GM18867 (cell line): ENCODE measurements around the gene RIPPLY2.

Experiments used
- ATAC-seq: cut with Tn5 transposase; IDR thresholded peaks from one replicate; pipeline ENCODE4 v1.9.1; 2021; ENCODE audit warnings: mild to moderate bottlenecking, moderate library complexity; ENCODE audit not compliant: unreplicated experiment

The RIPPLY2 gene

GRCh38 chr6:83859410-83860358 lies 6.5 kb downstream of the RIPPLY2 start, which contains the start of gene CYB5R4:
CYB5R4 (plus strand) TSS chr6:83859689; CDS start chr6:83859783, 94 bp downstream.
- ATAC-seq: peak; percentile 99

GRCh38 chr6:83860359-83860755 lies 7.2 kb downstream of the RIPPLY2 start:
- peak; percentile 5 for ATAC-seq

- ATAC-seq: no peak
Observed at GRCh38 chr6:83860782-83861495, 7.8 kb downstream of the RIPPLY2 start.

GRCh38 chr6:83862776-83863471 lies 9.8 kb downstream of the RIPPLY2 start:
- ATAC-seq: no peak

GRCh38 chr6:83867043-83867442 lies 13.9 kb downstream of the RIPPLY2 start:
- no peak for ATAC-seq

- ATAC-seq: no peak
Observed at GRCh38 chr6:83867527-83868161, 14.5 kb downstream of the RIPPLY2 start.

- no peak for ATAC-seq
Observed at GRCh38 chr6:83868639-83869038, 15.5 kb downstream of the RIPPLY2 start.

GRCh38 chr6:83870649-83871048 lies 17.5 kb downstream of the RIPPLY2 start:
- ATAC-seq: no peak

- peak; percentile 46 for ATAC-seq
Observed at GRCh38 chr6:83872386-83873118, 19.4 kb downstream of the RIPPLY2 start.

GRCh38 chr6:83873869-83874268 lies 20.7 kb downstream of the RIPPLY2 start:
- no peak for ATAC-seq

- ATAC-seq: no peak
Observed at GRCh38 chr6:83875843-83876242, 22.7 kb downstream of the RIPPLY2 start.

GRCh38 chr6:83878902-83879644 lies 25.9 kb downstream of the RIPPLY2 start:
- ATAC-seq: no peak

GRCh38 chr6:83879746-83880145 lies 26.6 kb downstream of the RIPPLY2 start:
- ATAC-seq: no peak

- no peak for ATAC-seq
Observed at GRCh38 chr6:83883240-83883639, 30.1 kb downstream of the RIPPLY2 start.

GRCh38 chr6:83884523-83884922 lies 31.4 kb downstream of the RIPPLY2 start:
- peak; percentile 94 for ATAC-seq

GRCh38 chr6:83885984-83886383 lies 32.8 kb downstream of the RIPPLY2 start:
- no peak for ATAC-seq

GRCh38 chr6:83889621-83890020 lies 36.5 kb downstream of the RIPPLY2 start:
- ATAC-seq: no peak

- no peak for ATAC-seq
Observed at GRCh38 chr6:83890520-83890919, 37.4 kb downstream of the RIPPLY2 start.

GRCh38 chr6:83891586-83891985 lies 38.4 kb downstream of the RIPPLY2 start:
- ATAC-seq: no peak
